Type B pancreatic cell (in vitro differentiated cells): ENCODE measurements around the gene ERCC6. TPM values are rescaled to one million over a fixed set of nuclear protein-coding genes. Genes with fewer than 3 reads are reported as not detected.

Source experiments
- DNase-seq: peaks from one replicate; pipeline ENCODE4 v3.0.0; 2021; ENCODE audit warnings: mixed read lengths; ENCODE audit not compliant: unreplicated experiment; ENCODE audit errors: extremely low spot score
- H3K27ac Mint-ChIP-seq: 2 replicates; pipeline ENCODE4 v1.8.0; 2021; ENCODE audit warnings: mild to moderate bottlenecking, mixed read lengths
- H3K27me3 Mint-ChIP-seq: 2 replicates; pipeline ENCODE4 v1.8.0; 2021; ENCODE audit warnings: mixed read lengths
- H3K36me3 Mint-ChIP-seq: 2 replicates; pipeline ENCODE4 v1.8.0; 2021; ENCODE audit warnings: mixed read lengths
- H3K4me1 Mint-ChIP-seq: one replicate; pipeline ENCODE4 v1.8.0; 2021; ENCODE audit warnings: mixed read lengths; ENCODE audit not compliant: unreplicated experiment
- H3K4me3 Mint-ChIP-seq: 2 replicates; pipeline ENCODE4 v1.8.0; 2021; ENCODE audit warnings: mild to moderate bottlenecking, mixed read lengths
- H3K9me3 Mint-ChIP-seq: 2 replicates; pipeline ENCODE4 v1.8.0; 2021; ENCODE audit warnings: mixed read lengths
- CTCF ChIP-seq: fragments of 200-600 bp; sonication (generic); conservative IDR thresholded peaks from 2 replicates; pipeline ENCODE4 v1.5.0; 2021; ENCODE audit warnings: antibody characterized with exemption, mild to moderate bottlenecking
- total RNA-seq: library from RNA; stranded (reverse); gene quantifications from 2 replicates; pipeline ENCODE4 v1.2.1, GENCODE V29; 2021; ENCODE audit warnings: low replicate concordance

ERCC6 gene
- total RNA-seq, 1 donor from 2014 or later, result 28.5 TPM

GRCh38 chr10:49549640-49550346 is 10.9 kb upstream of the ERCC6 start:
- TF ChIP-seq CTCF, result no peak
- Mint-ChIP-seq H3K9me3 (peaks cover 14% of the 10 kb centered on the region), H3K27ac (peak overlapping the region; percentile 89), H3K4me3 (no peak overlapping the region), H3K36me3 (no peaks in the 10 kb centered on the region), H3K4me1 (peaks cover 5% of the 10 kb centered on the region), H3K27me3 (peaks cover 12% of the 10 kb centered on the region)
- DNase-seq, result no peak

GRCh38 chr10:49543604-49544003 is 4.7 kb upstream of the ERCC6 start:
- Mint-ChIP-seq H3K9me3 (peaks cover 5% of the 10 kb centered on the region), H3K36me3 (peaks cover 4% of the 10 kb centered on the region)

DNA sequence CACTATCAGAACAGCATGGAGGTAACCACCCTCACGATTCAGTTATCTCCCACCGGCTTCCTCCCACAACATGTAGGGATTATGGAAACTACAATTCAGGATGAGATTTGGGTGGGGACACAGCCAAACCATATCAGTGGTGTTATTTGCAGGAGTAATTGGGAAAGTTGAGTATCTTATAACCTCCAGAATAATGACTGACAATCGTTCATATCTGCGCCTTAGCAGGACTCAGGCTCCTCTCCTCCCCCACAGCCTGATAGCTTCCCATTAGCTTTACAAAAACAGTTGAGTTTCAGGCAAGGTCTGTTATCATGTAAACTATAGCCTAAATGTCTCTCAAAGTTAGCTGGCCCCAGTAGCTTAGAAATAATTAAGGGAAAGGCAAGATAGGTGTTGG is 3.4 kb upstream of the ERCC6 start:
- Mint-ChIP-seq H3K4me1 (peaks cover 15% of the 10 kb centered on the region), H3K27ac (no peak overlapping the region), H3K27me3 (peaks cover 19% of the 10 kb centered on the region), H3K36me3 (peaks cover 4% of the 10 kb centered on the region), H3K4me3 (no peak overlapping the region), H3K9me3 (peaks cover 5% of the 10 kb centered on the region)
- no peak for TF ChIP-seq CTCF
- no peak for DNase-seq

More at GRCh38 chr10:49543604-49544003, 4.7 kb upstream of the ERCC6 start:
- TF ChIP-seq CTCF, result no peak
- Mint-ChIP-seq H3K4me3 (no peak overlapping the region), H3K4me1 (peaks cover 10% of the 10 kb centered on the region), H3K27ac (no peak overlapping the region), H3K27me3 (peaks cover 19% of the 10 kb centered on the region)
- no peak for DNase-seq

DNA sequence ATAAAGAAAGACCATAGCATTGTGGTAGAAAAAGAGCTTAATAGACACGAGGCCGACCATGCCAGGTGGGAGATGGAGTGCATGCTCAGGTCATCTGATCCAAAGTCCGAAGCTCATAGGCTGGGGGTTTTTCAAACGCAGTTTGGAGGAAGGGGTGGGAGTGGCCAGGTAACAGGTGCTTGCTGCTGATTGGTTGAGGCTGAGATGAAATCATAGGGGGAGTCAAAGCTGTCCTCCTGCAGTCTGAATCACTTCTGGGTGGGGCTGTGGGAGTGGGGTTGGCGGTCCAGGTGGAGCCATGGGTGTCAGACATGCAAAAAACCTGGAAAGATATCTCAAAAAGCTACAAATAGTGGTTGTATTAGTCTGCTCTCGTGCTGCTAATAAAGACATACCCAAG is 2.8 kb upstream of the ERCC6 start:
- H3K4me3 Mint-ChIP-seq, result no peak overlapping the region
- H3K27ac Mint-ChIP-seq, result no peak overlapping the region
- TF ChIP-seq CTCF, result no peak
- peaks cover 19% of the 10 kb centered on the region for H3K27me3 Mint-ChIP-seq
- peak; percentile 15 for DNase-seq
- H3K36me3 Mint-ChIP-seq, result peaks cover 5% of the 10 kb centered on the region
- peaks cover 16% of the 10 kb centered on the region for H3K4me1 Mint-ChIP-seq
- H3K9me3 Mint-ChIP-seq, result peaks cover 5% of the 10 kb centered on the region

GRCh38 chr10:49540056-49540797 is 1.3 kb upstream of the ERCC6 start:
- peak overlapping the region; percentile 97 for H3K27ac Mint-ChIP-seq
- peaks cover 13% of the 10 kb centered on the region for H3K36me3 Mint-ChIP-seq
- peaks cover 16% of the 10 kb centered on the region for H3K27me3 Mint-ChIP-seq
- H3K4me3 Mint-ChIP-seq, result peak overlapping the region; percentile 94
- H3K9me3 Mint-ChIP-seq, result peaks cover 5% of the 10 kb centered on the region
- DNase-seq, result peak; percentile 54
- H3K4me1 Mint-ChIP-seq, result peaks cover 24% of the 10 kb centered on the region
- TF ChIP-seq CTCF, result no peak
